Activated CD8-positive, alpha-beta memory T cell treated with anti-CD3 and anti-CD28 coated beads, Interleukin-2, amount 10 ng/mL, durations not matched to agents 7 days and 5 days (primary cell): ENCODE results near the gene ADAM12. TPM values are rescaled to one million over a fixed set of nuclear protein-coding genes. Genes with fewer than 3 reads are reported as not detected.
A peak's percentile ranks its signal among the peaks of the same experiment; 100 is the strongest.

Experiments
- ATAC-seq: fragments of 150-1000 bp; cut with Tn5 transposase; one replicate; pipeline ENCODE4 v1.10.0; 2021; ENCODE audit warnings: moderate library complexity
- CTCF ChIA-PET: fragments of 350-600 bp; sonication (Branson Sonifier 250); formaldehyde crosslinking; loops from one replicate; lab custom pipeline; 2021; ENCODE audit warnings: antibody characterized with exemption; lab: Charles Lee
- DNase-seq: peaks from one replicate; pipeline ENCODE4 v3.0.0-alpha.2; 2020
- H3K27ac Mint-ChIP-seq: one replicate; pipeline ENCODE4 v1.8.0; 2021; ENCODE audit warnings: mild to moderate bottlenecking, mixed read lengths
- H3K27me3 Mint-ChIP-seq: one replicate; pipeline ENCODE4 v1.8.0; 2021; ENCODE audit warnings: mixed read lengths
- H3K36me3 Mint-ChIP-seq: one replicate; pipeline ENCODE4 v1.8.0; 2021; ENCODE audit warnings: mild to moderate bottlenecking, mixed read lengths
- H3K4me1 Mint-ChIP-seq: one replicate; pipeline ENCODE4 v1.8.0; 2021; ENCODE audit warnings: mixed read lengths
- H3K4me3 Mint-ChIP-seq: one replicate; pipeline ENCODE4 v1.8.0; 2021; ENCODE audit warnings: mild to moderate bottlenecking, moderate library complexity, mixed read lengths
- H3K9me3 Mint-ChIP-seq: one replicate; pipeline ENCODE4 v1.8.0; 2022; ENCODE audit warnings: low read depth, mixed read lengths
- total RNA-seq, 2 experiments: library from RNA; stranded (reverse); gene quantifications; one replicate each; pipeline ENCODE4 v1.2.3, GENCODE V29; 2021

ADAM12 gene
- total RNA-seq = under 1 TPM in 1 of 2 experiments, not detected in 1; 0.67 TPM

- peaks cover 2% of the 10 kb centered on the region for H3K36me3 Mint-ChIP-seq
- no peak for ATAC-seq
- H3K4me1 Mint-ChIP-seq = no peaks in the 10 kb centered on the region
- H3K27ac Mint-ChIP-seq = peak within 1 kb of the TSS; percentile 60
- DNase-seq = no peak
- H3K4me3 Mint-ChIP-seq = no peak within 1 kb of the TSS
- H3K9me3 Mint-ChIP-seq = peaks cover 8% of the 10 kb centered on the region
- H3K27me3 Mint-ChIP-seq = peaks cover 28% of the 10 kb centered on the region
- CTCF ChIA-PET = no interaction called here
Observed at GRCh38 chr10:126387931-126388911, at the start of gene ADAM12. TSS of gene ADAM12 (minus strand) at chr10:126388477. CDS start at chr10:126388145, 332 bp downstream.

GRCh38 chr10:126437635-126438406 is 49.5 kb upstream of the ADAM12 start:
- DNase-seq (no peak), ATAC-seq (no peak)
- CTCF ChIA-PET = no interaction called here
- no peak overlapping the region for H3K27ac Mint-ChIP-seq
- H3K36me3 Mint-ChIP-seq = no peaks in the 10 kb centered on the region
- no peaks in the 10 kb centered on the region for H3K27me3 Mint-ChIP-seq
- H3K4me1 Mint-ChIP-seq = no peaks in the 10 kb centered on the region
- H3K9me3 Mint-ChIP-seq = no peaks in the 10 kb centered on the region
- H3K4me3 Mint-ChIP-seq = no peak overlapping the region

GRCh38 chr10:126434235-126434634 is 46.0 kb upstream of the ADAM12 start:
- no peaks in the 10 kb centered on the region for H3K27me3 Mint-ChIP-seq
- DNase-seq (no peak), ATAC-seq (no peak)
- no peaks in the 10 kb centered on the region for H3K4me1 Mint-ChIP-seq
- no peaks in the 10 kb centered on the region for H3K9me3 Mint-ChIP-seq
- H3K27ac Mint-ChIP-seq = no peak overlapping the region
- H3K4me3 Mint-ChIP-seq = no peak overlapping the region
- no peaks in the 10 kb centered on the region for H3K36me3 Mint-ChIP-seq
- CTCF ChIA-PET = no interaction called here

GRCh38 chr10:126433351-126433750 is 45.1 kb upstream of the ADAM12 start:
- DNase-seq (no peak), ATAC-seq (no peak)
- H3K27ac Mint-ChIP-seq = no peak overlapping the region
- H3K27me3 Mint-ChIP-seq = no peaks in the 10 kb centered on the region
- CTCF ChIA-PET = no interaction called here
- H3K36me3 Mint-ChIP-seq = no peaks in the 10 kb centered on the region
- H3K4me1 Mint-ChIP-seq = no peaks in the 10 kb centered on the region
- H3K9me3 Mint-ChIP-seq = no peaks in the 10 kb centered on the region
- no peak overlapping the region for H3K4me3 Mint-ChIP-seq

- ATAC-seq (no peak), DNase-seq (no peak)
- Mint-ChIP-seq H3K27ac (no peak overlapping the region), H3K4me1 (no peaks in the 10 kb centered on the region), H3K27me3 (no peaks in the 10 kb centered on the region), H3K4me3 (no peak overlapping the region), H3K36me3 (no peaks in the 10 kb centered on the region), H3K9me3 (no peaks in the 10 kb centered on the region)
- CTCF ChIA-PET = no interaction called here
Observed at GRCh38 chr10:126432507-126432906, 44.2 kb upstream of the ADAM12 start.

GRCh38 chr10:126431816-126432215 is 43.5 kb upstream of the ADAM12 start:
- Mint-ChIP-seq H3K9me3 (no peaks in the 10 kb centered on the region), H3K27ac (no peak overlapping the region), H3K36me3 (no peaks in the 10 kb centered on the region), H3K4me1 (no peaks in the 10 kb centered on the region), H3K4me3 (no peak overlapping the region), H3K27me3 (no peaks in the 10 kb centered on the region)
- DNase-seq = no peak
- CTCF ChIA-PET = no interaction called here
- no peak for ATAC-seq

GRCh38 chr10:126430512-126430911 is 42.2 kb upstream of the ADAM12 start:
- ATAC-seq = no peak
- DNase-seq = no peak
- no peak overlapping the region for H3K27ac Mint-ChIP-seq
- no peaks in the 10 kb centered on the region for H3K36me3 Mint-ChIP-seq
- no peak overlapping the region for H3K4me3 Mint-ChIP-seq
- CTCF ChIA-PET = no interaction called here
- H3K4me1 Mint-ChIP-seq = no peaks in the 10 kb centered on the region
- peaks cover 2% of the 10 kb centered on the region for H3K9me3 Mint-ChIP-seq
- no peaks in the 10 kb centered on the region for H3K27me3 Mint-ChIP-seq

- no peaks in the 10 kb centered on the region for H3K36me3 Mint-ChIP-seq
- H3K27ac Mint-ChIP-seq = no peak overlapping the region
- CTCF ChIA-PET = no interaction called here
- ATAC-seq = no peak
- H3K9me3 Mint-ChIP-seq = peaks cover 5% of the 10 kb centered on the region
- no peak for DNase-seq
- no peaks in the 10 kb centered on the region for H3K27me3 Mint-ChIP-seq
- H3K4me1 Mint-ChIP-seq = no peaks in the 10 kb centered on the region
- no peak overlapping the region for H3K4me3 Mint-ChIP-seq
Observed at GRCh38 chr10:126429275-126429674, 41.0 kb upstream of the ADAM12 start.

GRCh38 chr10:126425489-126426065 is 37.3 kb upstream of the ADAM12 start:
- Mint-ChIP-seq H3K27ac (no peak overlapping the region), H3K9me3 (peaks cover 11% of the 10 kb centered on the region), H3K36me3 (no peaks in the 10 kb centered on the region), H3K27me3 (no peaks in the 10 kb centered on the region), H3K4me1 (no peaks in the 10 kb centered on the region), H3K4me3 (no peak overlapping the region)
- DNase-seq (no peak), ATAC-seq (no peak)
- CTCF ChIA-PET = no interaction called here

- DNase-seq (no peak), ATAC-seq (no peak)
- H3K27me3 Mint-ChIP-seq = no peaks in the 10 kb centered on the region
- H3K36me3 Mint-ChIP-seq = no peaks in the 10 kb centered on the region
- H3K9me3 Mint-ChIP-seq = peaks cover 11% of the 10 kb centered on the region
- H3K4me1 Mint-ChIP-seq = no peaks in the 10 kb centered on the region
- no peak overlapping the region for H3K4me3 Mint-ChIP-seq
- H3K27ac Mint-ChIP-seq = no peak overlapping the region
- CTCF ChIA-PET = no interaction called here
Observed at GRCh38 chr10:126425032-126425431, 36.8 kb upstream of the ADAM12 start.

- Mint-ChIP-seq H3K36me3 (no peaks in the 10 kb centered on the region), H3K27ac (no peak overlapping the region), H3K9me3 (peaks cover 14% of the 10 kb centered on the region), H3K4me1 (no peaks in the 10 kb centered on the region), H3K4me3 (no peak overlapping the region), H3K27me3 (no peaks in the 10 kb centered on the region)
- no peak for ATAC-seq
- DNase-seq = no peak
- CTCF ChIA-PET = no interaction called here
Observed at GRCh38 chr10:126423732-126424491, 35.6 kb upstream of the ADAM12 start.

- no peaks in the 10 kb centered on the region for H3K4me1 Mint-ChIP-seq
- CTCF ChIA-PET = no interaction called here
Observed at GRCh38 chr10:126422567-126422966, 34.3 kb upstream of the ADAM12 start.

GRCh38 chr10:126421756-126422256 is 33.5 kb upstream of the ADAM12 start:
- Mint-ChIP-seq H3K4me3 (no peak overlapping the region), H3K27ac (no peak overlapping the region), H3K36me3 (no peaks in the 10 kb centered on the region)

More at GRCh38 chr10:126422567-126422966, 34.3 kb upstream of the ADAM12 start:
- Mint-ChIP-seq H3K36me3 (no peaks in the 10 kb centered on the region), H3K9me3 (peaks cover 14% of the 10 kb centered on the region), H3K4me3 (no peak overlapping the region), H3K27ac (no peak overlapping the region), H3K27me3 (no peaks in the 10 kb centered on the region)
- ATAC-seq = no peak
- DNase-seq = no peak

More at GRCh38 chr10:126421756-126422256, 33.5 kb upstream of the ADAM12 start:
- no peaks in the 10 kb centered on the region for H3K4me1 Mint-ChIP-seq
- CTCF ChIA-PET = no interaction called here
- ATAC-seq (no peak), DNase-seq (no peak)
- no peaks in the 10 kb centered on the region for H3K27me3 Mint-ChIP-seq
- peaks cover 14% of the 10 kb centered on the region for H3K9me3 Mint-ChIP-seq
